Measurements from ENCODE around the gene CCDC126. TPM values are rescaled to one million over a fixed set of nuclear protein-coding genes. Genes with fewer than 3 reads are reported as not detected.

The CCDC126 gene
- total RNA-seq, 6 experiments from 2014 or later: 5.9 to 9.8 (median 6.2) TPM

DNA sequence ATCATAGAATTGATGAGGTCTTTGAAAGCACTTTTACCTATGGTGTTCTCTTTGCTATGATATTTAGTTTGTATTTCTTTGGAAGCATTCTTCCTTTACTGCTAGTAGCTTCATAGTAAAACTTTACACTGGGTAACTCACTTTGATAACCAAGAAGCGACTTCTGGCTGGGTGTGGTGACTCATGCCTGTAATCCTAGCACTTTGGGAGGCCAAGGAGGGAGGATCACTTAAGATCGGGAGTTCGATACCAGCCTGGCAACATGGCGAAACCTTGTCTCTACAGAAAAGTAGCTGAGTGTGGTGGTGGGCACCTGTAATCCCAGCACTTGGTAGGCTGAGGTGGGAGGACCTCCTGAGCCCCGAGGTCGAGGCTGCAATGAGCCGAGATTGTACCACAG lies 36.2 kb downstream of the CCDC126 start:
- no peak for ATAC-seq
- intact Hi-C loops (cut with DNase I): no loop called here
- Histone ChIP-seq H3K27me3 (no peaks in the 10 kb centered on the region), H3K27ac (no peak overlapping the region), H3K4me3 (no peak overlapping the region), H3K4me1 (no peaks in the 10 kb centered on the region), H3K9me3 (no peaks in the 10 kb centered on the region), H3K36me3 (no peaks in the 10 kb centered on the region)
- no peak for TF ChIP-seq POLR2A (IDR thresholded peaks at IDR 0.05)
- TF ChIP-seq, protein P1, sequence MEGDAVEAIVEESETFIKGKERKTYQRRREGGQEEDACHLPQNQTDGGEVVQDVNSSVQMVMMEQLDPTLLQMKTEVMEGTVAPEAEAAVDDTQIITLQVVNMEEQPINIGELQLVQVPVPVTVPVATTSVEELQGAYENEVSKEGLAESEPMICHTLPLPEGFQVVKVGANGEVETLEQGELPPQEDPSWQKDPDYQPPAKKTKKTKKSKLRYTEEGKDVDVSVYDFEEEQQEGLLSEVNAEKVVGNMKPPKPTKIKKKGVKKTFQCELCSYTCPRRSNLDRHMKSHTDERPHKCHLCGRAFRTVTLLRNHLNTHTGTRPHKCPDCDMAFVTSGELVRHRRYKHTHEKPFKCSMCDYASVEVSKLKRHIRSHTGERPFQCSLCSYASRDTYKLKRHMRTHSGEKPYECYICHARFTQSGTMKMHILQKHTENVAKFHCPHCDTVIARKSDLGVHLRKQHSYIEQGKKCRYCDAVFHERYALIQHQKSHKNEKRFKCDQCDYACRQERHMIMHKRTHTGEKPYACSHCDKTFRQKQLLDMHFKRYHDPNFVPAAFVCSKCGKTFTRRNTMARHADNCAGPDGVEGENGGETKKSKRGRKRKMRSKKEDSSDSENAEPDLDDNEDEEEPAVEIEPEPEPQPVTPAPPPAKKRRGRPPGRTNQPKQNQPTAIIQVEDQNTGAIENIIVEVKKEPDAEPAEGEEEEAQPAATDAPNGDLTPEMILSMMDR (IDR thresholded peaks at IDR 0.05): no peak
- no peak for DNase-seq
- WGBS (ENCODE audit: insufficient coverage, low coverage, low lambda C conversion rate, missing lambda C conversion rate): 100% methylated on average over 1 of the region's 7 CpGs

DNA sequence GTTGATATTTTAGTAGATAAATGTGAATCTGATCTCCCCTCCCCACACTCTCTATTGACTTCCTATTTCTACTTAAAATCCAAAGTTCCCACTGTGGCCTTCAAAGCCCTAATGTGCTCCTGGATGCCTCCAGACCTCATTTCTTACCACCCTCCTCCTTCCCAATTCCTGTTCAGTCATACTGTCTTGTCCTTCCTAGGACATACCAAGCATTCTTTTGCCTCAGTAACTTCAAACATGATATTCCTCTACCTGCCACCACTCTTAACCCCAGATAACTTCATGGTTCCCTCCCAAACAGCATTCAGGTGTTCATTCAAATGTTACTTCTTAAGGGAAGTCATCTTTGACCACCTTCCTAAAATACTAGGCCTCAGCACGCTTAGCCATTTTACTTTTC lies 48.6 kb downstream of the CCDC126 start:
- Histone ChIP-seq H3K36me3 (no peaks in the 10 kb centered on the region), H3K27me3 (no peaks in the 10 kb centered on the region), H3K27ac (no peak overlapping the region), H3K4me1 (no peaks in the 10 kb centered on the region), H3K4me3 (no peak overlapping the region), H3K9me3 (no peaks in the 10 kb centered on the region)
- ATAC-seq (no peak), DNase-seq (no peak)
- no peak for TF ChIP-seq POLR2A (IDR thresholded peaks at IDR 0.05)
- TF ChIP-seq, protein P1 (IDR thresholded peaks at IDR 0.05): no peak
- intact Hi-C loops (cut with DNase I): no loop called here
- 94% methylated on average over 1 of the region's 1 CpG for WGBS (ENCODE audit: insufficient coverage, low coverage, low lambda C conversion rate, missing lambda C conversion rate)

DNA sequence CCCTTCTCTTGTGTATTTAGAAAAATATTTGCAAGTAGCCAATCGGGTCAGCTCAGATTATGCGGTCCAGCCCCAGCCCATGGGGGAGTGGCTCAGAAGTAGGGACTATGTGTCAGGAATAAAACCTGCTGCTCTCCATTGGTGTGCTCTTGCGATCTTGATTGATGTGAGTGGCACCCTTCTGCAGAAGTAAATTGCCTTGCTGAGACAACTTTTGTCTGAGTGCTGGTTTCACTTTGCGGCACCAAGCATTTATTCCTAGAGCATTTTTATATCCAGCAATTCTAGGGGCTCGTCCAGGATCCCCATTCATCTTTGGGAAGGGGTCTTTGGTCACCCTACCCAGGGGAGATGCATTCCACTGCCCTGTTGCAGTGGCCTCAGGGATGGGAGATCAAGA lies 56.8 kb downstream of the CCDC126 start:
- no peak for TF ChIP-seq POLR2A (IDR thresholded peaks at IDR 0.05)
- TF ChIP-seq, protein P1 (IDR thresholded peaks at IDR 0.05): no peak
- DNase-seq: no peak
- Histone ChIP-seq H3K4me3 (no peak overlapping the region), H3K27me3 (no peaks in the 10 kb centered on the region), H3K4me1 (no peaks in the 10 kb centered on the region), H3K36me3 (no peaks in the 10 kb centered on the region), H3K27ac (no peak overlapping the region), H3K9me3 (peaks cover 0 to 6% (median 3%) of the 10 kb centered on the region in 4 donors)
- intact Hi-C loops (cut with DNase I): no loop called here
- WGBS (ENCODE audit: insufficient coverage, low coverage, low lambda C conversion rate, missing lambda C conversion rate): 79% methylated on average over 5 of the region's 5 CpGs
- no peak for ATAC-seq

DNA sequence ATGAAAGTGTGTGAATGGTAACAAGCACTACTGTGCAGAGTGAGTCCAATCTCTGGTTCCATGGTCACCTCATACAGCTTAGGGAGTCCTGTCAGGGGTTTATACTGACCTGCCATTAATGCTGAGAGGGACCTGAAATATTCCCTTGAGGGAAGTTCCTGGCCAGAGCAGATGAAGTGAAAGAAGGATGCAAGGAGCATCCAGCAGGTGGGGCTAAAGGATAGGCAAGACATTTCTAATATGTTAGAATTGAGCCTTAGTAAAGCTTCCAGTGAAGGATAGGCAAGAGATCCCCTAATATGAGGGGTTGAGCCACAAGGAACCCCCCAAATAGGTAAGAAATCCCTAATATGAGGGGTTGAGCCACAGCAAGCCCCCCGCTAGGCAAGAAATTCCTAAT lies 57.3 kb downstream of the CCDC126 start:
- Histone ChIP-seq H3K27me3 (no peaks in the 10 kb centered on the region), H3K36me3 (no peaks in the 10 kb centered on the region), H3K9me3 (peaks cover 0 to 6% (median 3%) of the 10 kb centered on the region in 4 donors), H3K27ac (no peak overlapping the region), H3K4me1 (no peaks in the 10 kb centered on the region), H3K4me3 (no peak overlapping the region)
- ATAC-seq (peak; percentile 23 to 76 (median 60)), DNase-seq (no peak)
- intact Hi-C loops (cut with DNase I): no loop called here
- 0% methylated on average over 1 of the region's 1 CpG for WGBS (ENCODE audit: insufficient coverage, low coverage, low lambda C conversion rate, missing lambda C conversion rate)
- TF ChIP-seq, protein P1 (IDR thresholded peaks at IDR 0.05): peak; percentile 21 to 40 (median 34)
- TF ChIP-seq POLR2A (IDR thresholded peaks at IDR 0.05): no peak

DNA sequence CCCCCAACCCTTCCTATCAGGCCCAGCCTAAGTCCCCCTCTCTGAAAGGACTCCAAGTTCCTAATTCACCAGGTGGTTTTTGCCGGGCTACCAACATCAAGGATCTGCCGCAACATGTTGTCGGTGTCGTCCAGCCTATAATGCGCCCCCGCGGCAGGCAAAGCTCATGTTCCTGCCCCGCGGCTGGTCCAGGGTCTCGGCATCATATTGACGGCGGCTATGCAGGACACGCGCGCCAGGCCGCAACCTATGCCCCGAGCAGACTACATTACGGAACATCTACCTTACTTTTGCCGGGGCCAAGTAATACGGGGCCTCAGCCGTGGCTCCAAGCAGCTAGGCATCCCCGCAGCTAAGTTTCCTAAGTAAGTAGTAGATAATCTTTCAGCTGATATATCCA lies 58.3 kb downstream of the CCDC126 start:
- ATAC-seq: no peak
- no peak for DNase-seq
- H3K27me3 ChIP-seq: no peaks in the 10 kb centered on the region
- H3K27ac ChIP-seq: no peak overlapping the region
- 96% methylated on average over 18 of the region's 22 CpGs for WGBS (ENCODE audit: insufficient coverage, low coverage, low lambda C conversion rate, missing lambda C conversion rate)
- peaks cover 0 to 6% (median 3%) of the 10 kb centered on the region in 4 donors for H3K9me3 ChIP-seq
- no peak overlapping the region for H3K4me3 ChIP-seq
- H3K36me3 ChIP-seq: no peaks in the 10 kb centered on the region
- TF ChIP-seq POLR2A (IDR thresholded peaks at IDR 0.05): no peak
- TF ChIP-seq, protein P1 (IDR thresholded peaks at IDR 0.05): no peak
- no peaks in the 10 kb centered on the region for H3K4me1 ChIP-seq
- intact Hi-C loops (cut with DNase I): no loop called here
